Measurements from ENCODE around the gene HGFAC. TPM values are rescaled to one million over a fixed set of nuclear protein-coding genes. Genes with fewer than 3 reads are reported as not detected.

HGFAC gene
- polyA plus RNA-seq, 1 of the 3 experiments (the other 2 are of a cell fraction): 0.43 TPM

- Histone ChIP-seq H3K9ac (no peak overlapping the region), H3K9me3 (no peaks in the 10 kb centered on the region), H4K20me1 (ENCODE audit: insufficient read depth) (no peaks in the 10 kb centered on the region), H3K9me2 (no peaks in the 10 kb centered on the region), H3K4me1 (ENCODE audit: control insufficient read depth in 1 of 2, insufficient read depth in 2 of 2, low read depth in 1 of 2, low read length in 1 of 2) (no peaks in the 10 kb centered on the region; a peak in 1 of 4 replicates), H3F3A (replicated peaks; ENCODE audit: insufficient read depth) (peaks cover 7% of the 10 kb centered on the region), H3K4me2 (no peak overlapping the region), H3K79me2 (ENCODE audit: insufficient read depth) (no peaks in the 10 kb centered on the region), H2AFZ (ENCODE audit: low read depth) (no peak overlapping the region), H3K27ac (ENCODE audit: low read depth in 2 of 2, low read length in 1 of 2) (no peak overlapping the region), H3K27me3 (ENCODE audit: insufficient read depth) (no peaks in the 10 kb centered on the region; the same call in 1 of the 2 replicates), H3K36me3 (replicated peaks in 1 of 2; ENCODE audit: control insufficient read depth in 1 of 2, insufficient read depth in 2 of 2, low read length in 1 of 2) (no peaks in the 10 kb centered on the region), H3K4me3 (ENCODE audit: low read depth in 2 of 2, low read length in 1 of 2) (no peak overlapping the region)
- TF ChIP-seq GABPA (IDR thresholded peaks at IDR 0.05; ENCODE audit: low read depth) (no peak), MEF2A (IDR thresholded peaks at IDR 0.05; ENCODE audit: borderline replicate concordance, low read depth) (no peak), USF2 (IDR thresholded peaks at IDR 0.05; ENCODE audit: borderline replicate concordance, low read depth, low read length) (no peak), FOXJ3 (CRISPR knock-in tag; IDR thresholded peaks at IDR 0.05) (no peak), MAX (IDR thresholded peaks at IDR 0.05; ENCODE audit: low read depth) (no peak), EZH2phosphoT487 (IDR thresholded peaks at IDR 0.05; ENCODE audit: borderline replicate concordance, low read depth) (no peak), TEAD4 (IDR thresholded peaks at IDR 0.05; ENCODE audit: borderline replicate concordance, insufficient read depth) (no peak), CTCF (IDR thresholded peaks at IDR 0.05) (no peak), TAF1 (IDR thresholded peaks at IDR 0.05; ENCODE audit: borderline replicate concordance, low read depth, low read length) (no peak), RAD21 (IDR thresholded peaks at IDR 0.05; ENCODE audit: low read length) (no peak), SMC3 (IDR thresholded peaks at IDR 0.05; ENCODE audit: low read depth, low read length) (no peak), REST (IDR thresholded peaks at IDR 0.05; ENCODE audit: low read depth, low read length) (no peak), IRF3 (IDR thresholded peaks at IDR 0.05; ENCODE audit: low read depth, low read length) (no peak), POLR2AphosphoS5 (IDR thresholded peaks at IDR 0.05; ENCODE audit: low read depth, low read length) (no peak), NFIC (IDR thresholded peaks at IDR 0.05; ENCODE audit: borderline replicate concordance) (no peak), RXRA (IDR thresholded peaks at IDR 0.05; ENCODE audit: borderline replicate concordance, low read depth) (no peak), FOSL2 (IDR thresholded peaks at IDR 0.05; ENCODE audit: borderline replicate concordance, low read depth) (no peak)
- 71% methylated on average over 11 of the region's 21 CpGs for WGBS (ENCODE audit: low lambda C conversion rate)
- CTCF ChIA-PET: interaction anchor here (1.0 to 2.0 kb wide), 3 partner anchors 15 to 119 kb away, joined by 3 to 9 read pairs (median 9); no protein-coding TSS in a partner anchor
- no peak for DNase-seq
- POLR2A ChIA-PET: no interaction called here
Observed at GRCh38 chr4:3464911-3465697, 23.3 kb downstream of the HGFAC start.
